HepG2 (cell line): ENCODE measurements around the gene TMC2. TPM values are rescaled to one million over a fixed set of nuclear protein-coding genes. Genes with fewer than 3 reads are reported as not detected.

ENCODE experiments used
- ADNP ChIP-seq: sonication (generic); formaldehyde crosslinking; IDR thresholded peaks from 2 replicates; pipeline ENCODE4 v1.4.0; 2020; ENCODE audit warnings: missing genetic modification reagents
- FOXM1 ChIP-seq: sonication (generic); formaldehyde crosslinking; IDR thresholded peaks from 2 replicates; pipeline ENCODE4 v1.5.0; 2020; ENCODE audit warnings: missing genetic modification reagents
- GTF3A ChIP-seq: sonication (generic); formaldehyde crosslinking; conservative IDR thresholded peaks from 2 replicates; pipeline ENCODE4 v1.4.0; 2020; ENCODE audit warnings: mild to moderate bottlenecking, missing genetic modification reagents
- ISL2 ChIP-seq: sonication (generic); formaldehyde crosslinking; IDR thresholded peaks from 2 replicates; pipeline ENCODE4 v1.5.0; 2020; ENCODE audit warnings: missing genetic modification reagents
- MTERF4 ChIP-seq: sonication (generic); formaldehyde crosslinking; IDR thresholded peaks from 2 replicates; pipeline ENCODE4 v1.8.0; 2023; ENCODE audit warnings: mild to moderate bottlenecking, missing genetic modification reagents
- MXD4 ChIP-seq: IDR thresholded peaks from 2 replicates; pipeline ENCODE4 v1.6.1; 2016; ENCODE audit warnings: mild to moderate bottlenecking, missing biosample characterization, missing genetic modification reagents
- NR2C2 ChIP-seq: sonication (generic); formaldehyde crosslinking; IDR thresholded peaks from 2 replicates; pipeline ENCODE4 v1.4.0; 2020; ENCODE audit warnings: missing genetic modification reagents, mild to moderate bottlenecking, moderate library complexity, borderline replicate concordance
- NRL ChIP-seq: sonication (generic); formaldehyde crosslinking; IDR thresholded peaks from 2 replicates; pipeline ENCODE4 v1.5.0; 2020; ENCODE audit warnings: missing genetic modification reagents, mild to moderate bottlenecking, moderate library complexity, borderline replicate concordance
- TEAD2 ChIP-seq: sonication (generic); formaldehyde crosslinking; IDR thresholded peaks from 2 replicates; pipeline ENCODE4 v1.9.0; 2021; ENCODE audit warnings: missing genetic modification reagents
- ZBTB20 ChIP-seq: sonication (generic); formaldehyde crosslinking; IDR thresholded peaks from 2 replicates; pipeline ENCODE4 v1.8.1; 2023; ENCODE audit warnings: missing genetic modification reagents, low read depth, mild to moderate bottlenecking, borderline replicate concordance
- ZNF44 ChIP-seq: sonication (generic); formaldehyde crosslinking; IDR thresholded peaks from 2 replicates; pipeline ENCODE4 v1.5.1; 2020; ENCODE audit warnings: mild to moderate bottlenecking, missing genetic modification reagents
- ZNF720 ChIP-seq: sonication (generic); formaldehyde crosslinking; IDR thresholded peaks from 2 replicates; pipeline ENCODE4 v1.4.0; 2020; ENCODE audit warnings: missing genetic modification reagents
- ZNF777 ChIP-seq: sonication (generic); formaldehyde crosslinking; IDR thresholded peaks from 2 replicates; pipeline ENCODE4 v1.4.0; 2020; ENCODE audit warnings: missing genetic modification reagents
- ZNF891 ChIP-seq: sonication (generic); formaldehyde crosslinking; IDR thresholded peaks from 2 replicates; pipeline ENCODE4 v1.5.0; 2020; ENCODE audit warnings: mild to moderate bottlenecking, missing genetic modification reagents
- polyA plus RNA-seq, 8 experiments: library from polyadenylated mRNA; depleted of rRNA in 3 of 8; stranded (reverse) in 7 of 8; unstranded in 1 of 8; fragments of >200 nt; fragmentation: Illumina TruSeq in 4 of 8; extraction: Trizol in 4 of 8; gene quantifications; 2 replicates each; pipeline versions ENCODE4 v1.2.1 to v1.2.3, GENCODE V29; 2011 to 2016; ENCODE audit warnings: low read depth in 4 of 8, missing spikeins in 1 of 8, mixed read lengths in 1 of 8; ENCODE audit not compliant: insufficient read depth in 1 of 8
- total RNA-seq, 5 experiments: library from RNA; depleted of rRNA; stranded (reverse); fragments of >200 nt; fragmentation: Illumina TruSeq; extraction: Trizol; gene quantifications; 2 replicates each; pipeline ENCODE4 v1.2.3, GENCODE V29; 2016; ENCODE audit warnings: low read depth in 1 of 5
- TF ChIP-seq, protein P1 (sequence below): sonication (generic); formaldehyde crosslinking; IDR thresholded peaks from 2 replicates; pipeline ENCODE4 v1.9.0; 2022; ENCODE audit warnings: missing genetic modification reagents, mild to moderate bottlenecking, borderline replicate concordance
- TF ChIP-seq, protein P2 (sequence below): sonication (generic); formaldehyde crosslinking; IDR thresholded peaks from 2 replicates; pipeline ENCODE4 v1.5.0; 2020; ENCODE audit warnings: missing genetic modification reagents
- TF ChIP-seq, protein P3 (sequence below): sonication (generic); formaldehyde crosslinking; IDR thresholded peaks from 2 replicates; pipeline ENCODE4 v1.4.0; 2020; ENCODE audit warnings: missing genetic modification reagents
- TF ChIP-seq, protein P4 (sequence below): sonication (generic); formaldehyde crosslinking; IDR thresholded peaks from 2 replicates; pipeline ENCODE4 v1.4.0; 2020; ENCODE audit warnings: missing genetic modification reagents, borderline replicate concordance
- TF ChIP-seq, protein P5 (sequence below): fragments of 450-650 bp; IDR thresholded peaks from 2 replicates; pipeline ENCODE4 v1.6.1; 2016

The TMC2 gene
- total and polyA plus RNA-seq, 2 of the 13 experiments (the other 11 are each of a cell fraction or from before 2014, with no cell fraction given) = not detected

DNA sequence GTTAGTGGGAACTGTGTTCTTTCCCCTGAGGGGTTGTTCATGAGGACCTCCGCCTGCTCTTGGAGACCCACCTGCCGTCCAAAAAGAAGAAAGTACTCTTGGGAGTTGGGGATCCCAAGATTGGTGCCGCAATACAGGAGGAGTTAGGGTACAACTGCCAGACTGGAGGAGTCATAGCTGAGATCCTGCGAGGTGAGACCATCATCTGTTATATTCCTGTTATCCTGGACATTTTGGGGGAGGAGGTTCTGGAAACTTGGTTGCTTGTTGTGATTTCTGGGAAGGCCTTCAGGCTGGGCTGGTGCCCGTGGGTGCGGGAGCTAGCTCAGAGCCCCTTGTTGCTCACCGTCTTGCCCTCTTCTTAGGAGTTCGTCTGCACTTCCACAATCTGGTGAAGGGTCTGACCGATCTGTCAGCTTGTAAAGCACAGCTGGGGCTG is 118.0 kb downstream of the TMC2 start (continued):
- TF ChIP-seq, protein P1, sequence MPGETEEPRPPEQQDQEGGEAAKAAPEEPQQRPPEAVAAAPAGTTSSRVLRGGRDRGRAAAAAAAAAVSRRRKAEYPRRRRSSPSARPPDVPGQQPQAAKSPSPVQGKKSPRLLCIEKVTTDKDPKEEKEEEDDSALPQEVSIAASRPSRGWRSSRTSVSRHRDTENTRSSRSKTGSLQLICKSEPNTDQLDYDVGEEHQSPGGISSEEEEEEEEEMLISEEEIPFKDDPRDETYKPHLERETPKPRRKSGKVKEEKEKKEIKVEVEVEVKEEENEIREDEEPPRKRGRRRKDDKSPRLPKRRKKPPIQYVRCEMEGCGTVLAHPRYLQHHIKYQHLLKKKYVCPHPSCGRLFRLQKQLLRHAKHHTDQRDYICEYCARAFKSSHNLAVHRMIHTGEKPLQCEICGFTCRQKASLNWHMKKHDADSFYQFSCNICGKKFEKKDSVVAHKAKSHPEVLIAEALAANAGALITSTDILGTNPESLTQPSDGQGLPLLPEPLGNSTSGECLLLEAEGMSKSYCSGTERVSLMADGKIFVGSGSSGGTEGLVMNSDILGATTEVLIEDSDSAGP (CRISPR knock-in tag) = peak; percentile 35; the same call in 1 of the 2 replicates
- TF ChIP-seq MXD4 (CRISPR knock-in tag) (no peak), GTF3A (no peak), ZNF44 (CRISPR knock-in tag) (no peak), FOXM1 (CRISPR knock-in tag) (no peak), ZNF891 (CRISPR knock-in tag) (no peak), NR2C2 (CRISPR knock-in tag) (no peak), NRL (CRISPR knock-in tag) (0 out of 2 replicates have a peak, but pooled peaks have one; percentile 8), ADNP (CRISPR knock-in tag) (no peak), MTERF4 (CRISPR knock-in tag) (no peak), ZNF720 (CRISPR knock-in tag) (no peak), TEAD2 (CRISPR knock-in tag) (0 out of 2 replicates have a peak, but pooled peaks have one; percentile 19), ISL2 (CRISPR knock-in tag) (no peak), ZNF777 (0 out of 2 replicates have a peak, but pooled peaks have one; percentile 19), ZBTB20 (CRISPR knock-in tag) (0 out of 2 replicates have a peak, but pooled peaks have one; percentile 45)
- TF ChIP-seq, protein P2, sequence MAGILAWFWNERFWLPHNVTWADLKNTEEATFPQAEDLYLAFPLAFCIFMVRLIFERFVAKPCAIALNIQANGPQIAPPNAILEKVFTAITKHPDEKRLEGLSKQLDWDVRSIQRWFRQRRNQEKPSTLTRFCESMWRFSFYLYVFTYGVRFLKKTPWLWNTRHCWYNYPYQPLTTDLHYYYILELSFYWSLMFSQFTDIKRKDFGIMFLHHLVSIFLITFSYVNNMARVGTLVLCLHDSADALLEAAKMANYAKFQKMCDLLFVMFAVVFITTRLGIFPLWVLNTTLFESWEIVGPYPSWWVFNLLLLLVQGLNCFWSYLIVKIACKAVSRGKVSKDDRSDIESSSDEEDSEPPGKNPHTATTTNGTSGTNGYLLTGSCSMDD (CRISPR knock-in tag) = 0 out of 2 replicates have a peak, but pooled peaks have one; percentile 62
- TF ChIP-seq, protein P3, sequence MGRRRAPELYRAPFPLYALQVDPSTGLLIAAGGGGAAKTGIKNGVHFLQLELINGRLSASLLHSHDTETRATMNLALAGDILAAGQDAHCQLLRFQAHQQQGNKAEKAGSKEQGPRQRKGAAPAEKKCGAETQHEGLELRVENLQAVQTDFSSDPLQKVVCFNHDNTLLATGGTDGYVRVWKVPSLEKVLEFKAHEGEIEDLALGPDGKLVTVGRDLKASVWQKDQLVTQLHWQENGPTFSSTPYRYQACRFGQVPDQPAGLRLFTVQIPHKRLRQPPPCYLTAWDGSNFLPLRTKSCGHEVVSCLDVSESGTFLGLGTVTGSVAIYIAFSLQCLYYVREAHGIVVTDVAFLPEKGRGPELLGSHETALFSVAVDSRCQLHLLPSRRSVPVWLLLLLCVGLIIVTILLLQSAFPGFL (CRISPR knock-in tag) = 0 out of 2 replicates have a peak, but pooled peaks have one; percentile 7
- TF ChIP-seq, protein P4, sequence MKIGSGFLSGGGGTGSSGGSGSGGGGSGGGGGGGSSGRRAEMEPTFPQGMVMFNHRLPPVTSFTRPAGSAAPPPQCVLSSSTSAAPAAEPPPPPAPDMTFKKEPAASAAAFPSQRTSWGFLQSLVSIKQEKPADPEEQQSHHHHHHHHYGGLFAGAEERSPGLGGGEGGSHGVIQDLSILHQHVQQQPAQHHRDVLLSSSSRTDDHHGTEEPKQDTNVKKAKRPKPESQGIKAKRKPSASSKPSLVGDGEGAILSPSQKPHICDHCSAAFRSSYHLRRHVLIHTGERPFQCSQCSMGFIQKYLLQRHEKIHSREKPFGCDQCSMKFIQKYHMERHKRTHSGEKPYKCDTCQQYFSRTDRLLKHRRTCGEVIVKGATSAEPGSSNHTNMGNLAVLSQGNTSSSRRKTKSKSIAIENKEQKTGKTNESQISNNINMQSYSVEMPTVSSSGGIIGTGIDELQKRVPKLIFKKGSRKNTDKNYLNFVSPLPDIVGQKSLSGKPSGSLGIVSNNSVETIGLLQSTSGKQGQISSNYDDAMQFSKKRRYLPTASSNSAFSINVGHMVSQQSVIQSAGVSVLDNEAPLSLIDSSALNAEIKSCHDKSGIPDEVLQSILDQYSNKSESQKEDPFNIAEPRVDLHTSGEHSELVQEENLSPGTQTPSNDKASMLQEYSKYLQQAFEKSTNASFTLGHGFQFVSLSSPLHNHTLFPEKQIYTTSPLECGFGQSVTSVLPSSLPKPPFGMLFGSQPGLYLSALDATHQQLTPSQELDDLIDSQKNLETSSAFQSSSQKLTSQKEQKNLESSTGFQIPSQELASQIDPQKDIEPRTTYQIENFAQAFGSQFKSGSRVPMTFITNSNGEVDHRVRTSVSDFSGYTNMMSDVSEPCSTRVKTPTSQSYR (CRISPR knock-in tag) = no peak
- TF ChIP-seq, protein P5, sequence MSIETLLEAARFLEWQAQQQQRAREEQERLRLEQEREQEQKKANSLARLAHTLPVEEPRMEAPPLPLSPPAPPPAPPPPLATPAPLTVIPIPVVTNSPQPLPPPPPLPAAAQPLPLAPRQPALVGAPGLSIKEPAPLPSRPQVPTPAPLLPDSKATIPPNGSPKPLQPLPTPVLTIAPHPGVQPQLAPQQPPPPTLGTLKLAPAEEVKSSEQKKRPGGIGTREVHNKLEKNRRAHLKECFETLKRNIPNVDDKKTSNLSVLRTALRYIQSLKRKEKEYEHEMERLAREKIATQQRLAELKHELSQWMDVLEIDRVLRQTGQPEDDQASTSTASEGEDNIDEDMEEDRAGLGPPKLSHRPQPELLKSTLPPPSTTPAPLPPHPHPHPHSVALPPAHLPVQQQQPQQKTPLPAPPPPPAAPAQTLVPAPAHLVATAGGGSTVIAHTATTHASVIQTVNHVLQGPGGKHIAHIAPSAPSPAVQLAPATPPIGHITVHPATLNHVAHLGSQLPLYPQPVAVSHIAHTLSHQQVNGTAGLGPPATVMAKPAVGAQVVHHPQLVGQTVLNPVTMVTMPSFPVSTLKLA = no peak
